HCT116 (cell line): ENCODE data around the gene TMEM203. TPM values are rescaled to one million over a fixed set of nuclear protein-coding genes. Genes with fewer than 3 reads are reported as not detected.

ENCODE experiments used
- ATAC-seq: fragments of 200-7000 bp; cut with Tn5 transposase; 2 replicates; pipeline ENCODE4 v1.9.1; 2020; ENCODE audit warnings: mild to moderate bottlenecking, moderate library complexity
- BruUV-seq: library from RNA; stranded (reverse); fragments of 400-500 nt; replicated peaks from 2 replicates; lab custom pipeline; 2021; lab: Mats Ljungman, UMichigan
- CTCF ChIA-PET: fragments of 300-600 bp; sonication (Branson Sonifier 250); formaldehyde crosslinking; loops from one replicate; lab custom pipeline; 2021; ENCODE audit warnings: antibody characterized with exemption; lab: Charles Lee
- POLR2A ChIA-PET: fragments of 300-600, 350-600 bp; sonication (Branson Sonifier 250); formaldehyde crosslinking; loops from one replicate; lab custom pipeline; 2021; ENCODE audit warnings: antibody characterized with exemption; lab: Charles Lee
- RAD21 ChIA-PET, 2 experiments: fragments of 300-600 bp; sonication (Branson Sonifier 250); formaldehyde crosslinking; loops; one replicate each; lab custom pipeline; 2023; ENCODE audit warnings: low total read pairs in 2 of 2; ENCODE audit not compliant: uncharacterized antibody in 2 of 2, unreplicated experiment in 2 of 2, low non-redundant PET in 1 of 2; lab: Charles Lee
- DNase-seq: peaks from one replicate; pipeline ENCODE4 v3.0.0-alpha.2; 2010; ENCODE audit warnings: low read depth, low spot score
- H2AFZ ChIP-seq: fragments of 200-600 bp; shearing (Covaris generic), sonication (generic); 2 replicates; pipeline ENCODE4 v1.6.1; 2017; ENCODE audit warnings: low read depth, mixed run types, mixed read lengths, antibody characterized with exemption, low read length; ENCODE audit not compliant: poor library complexity, severe bottlenecking
- H3K27ac ChIP-seq: 2 replicates; pipeline ENCODE4 v1.5.1; 2012; ENCODE audit warnings: low read depth, low read length
- H3K27me3 ChIP-seq: fragments of 200-600 bp; sonication (generic); 2 replicates; pipeline ENCODE4 v1.6.1; 2016; ENCODE audit warnings: mixed run types, low read length, mixed read lengths; ENCODE audit not compliant: insufficient read depth
- H3K36me3 ChIP-seq, 2 experiments: fragments of 200-500 bp in 1 of 2; fragments of 200-600 bp in 1 of 2; sonication (Bioruptor generic) in 1 of 2; sonication (generic) in 1 of 2; 2 replicates each; pipeline versions ENCODE4 v1.5.1 to v1.6.1; 2014 to 2016; ENCODE audit warnings: low read length in 2 of 2, inconsistent platforms in 1 of 2, mixed read lengths in 1 of 2, mixed run types in 1 of 2; ENCODE audit not compliant: insufficient read depth in 2 of 2, control insufficient read depth in 1 of 2
- H3K4me1 ChIP-seq, 2 experiments: fragments of 200-600 bp in 1 of 2; sonication (generic) in 1 of 2; 2 replicates each; pipeline versions ENCODE4 v1.5.1 to v1.6.1; 2012 to 2017; ENCODE audit warnings: low read length in 2 of 2, inconsistent platforms in 1 of 2, mild to moderate bottlenecking in 1 of 2, mixed read lengths in 1 of 2, mixed run types in 1 of 2, moderate library complexity in 1 of 2; ENCODE audit not compliant: insufficient read depth in 2 of 2, control insufficient read depth in 1 of 2
- H3K4me2 ChIP-seq: fragments of 200-600 bp; sonication (generic); 2 replicates; pipeline ENCODE4 v1.6.1; 2017; ENCODE audit warnings: mixed run types, low read length, mixed read lengths
- H3K4me3 ChIP-seq, 2 experiments: fragments of 200-600 bp in 1 of 2; sonication (generic) in 1 of 2; replicated peaks in 1 of 2; 2 replicates each; pipeline ENCODE4 v1.5.1; 2011 to 2016; ENCODE audit warnings: low read length in 2 of 2, control low read depth in 1 of 2, low read depth in 1 of 2, mild to moderate bottlenecking in 1 of 2, mixed read lengths in 1 of 2, mixed run types in 1 of 2
- H3K79me2 ChIP-seq: fragments of 200-600 bp; sonication (generic); 2 replicates; pipeline ENCODE4 v1.6.1; 2017; ENCODE audit warnings: mild to moderate bottlenecking, mixed run types, low read length, moderate library complexity, mixed read lengths; ENCODE audit not compliant: insufficient read depth
- H3K9ac ChIP-seq: fragments of 200-600 bp; sonication (generic); 2 replicates; pipeline ENCODE4 v1.6.1; 2016; ENCODE audit warnings: low read length, mixed read lengths
- H3K9me2 ChIP-seq: fragments of 200-600 bp; sonication (generic), shearing (Covaris generic); 2 replicates; pipeline ENCODE4 v1.6.1; 2017; ENCODE audit warnings: mixed run types, mild to moderate bottlenecking, moderate library complexity; ENCODE audit not compliant: insufficient read depth
- H3K9me3 ChIP-seq, 2 experiments: fragments of 200-500 bp in 1 of 2; fragments of 200-600 bp in 1 of 2; sonication (Bioruptor generic) in 1 of 2; sonication (generic) in 1 of 2; 2 replicates each; pipeline ENCODE4 v1.6.1; 2014 to 2017; ENCODE audit warnings: low read length in 2 of 2, mixed read lengths in 2 of 2, inconsistent platforms in 1 of 2, low read depth in 1 of 2, mild to moderate bottlenecking in 1 of 2, mixed run types in 1 of 2, moderate library complexity in 1 of 2; ENCODE audit not compliant: control insufficient read depth in 1 of 2, insufficient read depth in 1 of 2
- H4K20me1 ChIP-seq: fragments of 200-600 bp; sonication (generic), shearing (Covaris generic); 2 replicates; pipeline ENCODE4 v1.6.1; 2017; ENCODE audit warnings: mixed run types, mild to moderate bottlenecking, moderate library complexity; ENCODE audit not compliant: insufficient read depth
- CEBPB ChIP-seq: IDR thresholded peaks from 2 replicates; pipeline ENCODE4 v1.6.1; 2012; ENCODE audit warnings: low read depth
- CTCF ChIP-seq, 3 experiments: fragments of 200-600 bp in 1 of 3; sonication (generic) in 1 of 3; IDR thresholded peaks in 2 of 3; conservative IDR thresholded peaks in 1 of 3; 2 replicates each; pipeline ENCODE4 v1.5.1; 2012 to 2017; ENCODE audit warnings: low read depth in 2 of 3, low read length in 2 of 3, antibody characterized with exemption in 1 of 3, borderline replicate concordance in 1 of 3, control low read depth in 1 of 3, mild to moderate bottlenecking in 1 of 3, mixed read lengths in 1 of 3, mixed run types in 1 of 3, moderate library complexity in 1 of 3; ENCODE audit not compliant: insufficient read depth in 1 of 3
- EGR1 ChIP-seq: IDR thresholded peaks from 2 replicates; pipeline ENCODE4 v1.6.1; 2012; ENCODE audit warnings: low read depth
- ELF1 ChIP-seq: IDR thresholded peaks from 2 replicates; pipeline ENCODE4 v1.6.1; 2012; ENCODE audit warnings: low read depth, borderline replicate concordance
- EZH2 ChIP-seq: fragments of 200-600 bp; sonication (generic); IDR thresholded peaks from 2 replicates; pipeline ENCODE4 v1.6.1; 2017; ENCODE audit warnings: antibody characterized with exemption, mixed run types
- FOSL1 ChIP-seq: IDR thresholded peaks from 2 replicates; pipeline ENCODE4 v1.6.1; 2012; ENCODE audit warnings: low read depth
- MAX ChIP-seq: IDR thresholded peaks from 2 replicates; pipeline ENCODE4 v1.6.1; 2012
- POLR2A ChIP-seq: IDR thresholded peaks from 2 replicates; pipeline ENCODE4 v1.7.0; 2011; ENCODE audit warnings: borderline replicate concordance; ENCODE audit not compliant: insufficient read depth, insufficient read length; ENCODE audit errors: extremely low read depth
- POLR2AphosphoS5 ChIP-seq: IDR thresholded peaks from 2 replicates; pipeline ENCODE4 v1.6.1; 2011; ENCODE audit warnings: mild to moderate bottlenecking, low read depth, low read length, moderate library complexity
- RAD21 ChIP-seq: IDR thresholded peaks from 2 replicates; pipeline ENCODE4 v1.6.1; 2012; ENCODE audit warnings: low read depth, mild to moderate bottlenecking
- SIN3A ChIP-seq: IDR thresholded peaks from 2 replicates; pipeline ENCODE4 v1.6.1; 2012; ENCODE audit warnings: low read depth
- SRF ChIP-seq: IDR thresholded peaks from 2 replicates; pipeline ENCODE4 v1.6.1; 2012; ENCODE audit warnings: low read depth
- TCF7L2 ChIP-seq: IDR thresholded peaks from 2 replicates; pipeline ENCODE4 v1.7.0; 2011; ENCODE audit warnings: borderline replicate concordance, inconsistent platforms; ENCODE audit not compliant: insufficient read depth, insufficient read length; ENCODE audit errors: extremely low read depth
- YY1 ChIP-seq: IDR thresholded peaks from 2 replicates; pipeline ENCODE4 v1.6.1; 2011; ENCODE audit warnings: low read length, low read depth, moderate library complexity, mild to moderate bottlenecking; ENCODE audit not compliant: insufficient replicate concordance; ENCODE audit errors: extremely low read depth
- ZBTB33 ChIP-seq: IDR thresholded peaks from 2 replicates; pipeline ENCODE4 v1.6.1; 2011; ENCODE audit warnings: mild to moderate bottlenecking, low read length, moderate library complexity; ENCODE audit not compliant: insufficient replicate concordance; ENCODE audit errors: extremely low read depth
- ZNF274 ChIP-seq: fragments of 200-500 bp; sonication (Bioruptor generic); IDR thresholded peaks from 2 replicates; pipeline ENCODE4 v1.6.1; 2014; ENCODE audit warnings: mild to moderate bottlenecking, low read depth, low read length, inconsistent platforms
- intact Hi-C: fragments of 100-400 bp; cut with micrococcal nuclease; formaldehyde crosslinking; loops from 2 replicates; pipeline ENCODE4 v1.10.0; 2022
- total RNA-seq: library from RNA; stranded (reverse); gene quantifications from one replicate; pipeline ENCODE4 v1.2.1, GENCODE V29; 2021; ENCODE audit not compliant: unreplicated experiment

Gene TMEM203
- total RNA-seq, 1 experiment from 2014 or later: 45.0 TPM

- DNase-seq (no peak), ATAC-seq (no peak)
- no TSS peak for BruUV-seq
- CTCF ChIA-PET: interaction anchor here (0.6 kb wide), 1 partner anchor 76 kb away, joined by 3 read pairs; no protein-coding TSS in a partner anchor
- POLR2A ChIA-PET: no interaction called here
- H3K4me3 ChIP-seq: peak overlapping the region; percentile 91 to 98
- RAD21 ChIA-PET: no interaction called here
- peak overlapping the region; percentile 78; the same call in 1 of the 2 replicates for H3K27ac ChIP-seq
- H2AFZ ChIP-seq: no peak overlapping the region
- H3K27me3 ChIP-seq: no peaks in the 10 kb centered on the region
- peaks cover 20 to 28% of the 10 kb centered on the region in 2 experiments for H3K4me1 ChIP-seq
- H3K4me2 ChIP-seq: peak overlapping the region; percentile 93
- no peaks in the 10 kb centered on the region for H4K20me1 ChIP-seq
- TF ChIP-seq YY1 (no peak), SRF (no peak), POLR2AphosphoS5 (no peak), ZBTB33 (no peak), CTCF (IDR thresholded peaks at IDR 0.05 in 2 of 3, conservative IDR thresholded peaks at IDR 0.05 in 1 of 3; ENCODE audit: borderline replicate concordance in 1 of 3, insufficient read depth in 1 of 3, low read depth in 2 of 3, low read length in 2 of 3) (no peak), RAD21 (no peak), EGR1 (no peak), TCF7L2 (no peak), FOSL1 (no peak), ELF1 (no peak), CEBPB (no peak), MAX (no peak), ZNF274 (no peak), POLR2A (no peak), EZH2 (no peak), SIN3A (no peak)
- H3K9ac ChIP-seq: peak overlapping the region; percentile 95
- H3K36me3 ChIP-seq: peaks cover 0 to 13% of the 10 kb centered on the region in 2 experiments; a peak in 2 of 4 replicates
- intact Hi-C loops: no loop called here
- no peaks in the 10 kb centered on the region for H3K9me3 ChIP-seq
- no peaks in the 10 kb centered on the region for H3K9me2 ChIP-seq
- peaks cover 55% of the 10 kb centered on the region for H3K79me2 ChIP-seq
Measured at GRCh38 chr9:137206602-137207001, 1.2 kb upstream of the TMEM203 start.
